ENCODE results near the gene ZNF350. TPM values are rescaled to one million over a fixed set of nuclear protein-coding genes. Genes with fewer than 3 reads are reported as not detected.

Gene ZNF350
- total RNA-seq, 6 experiments from 2014 or later: 2.5 to 5.8 (median 3.4) TPM

GRCh38 chr19:51931921-51932320 is 54.7 kb downstream of the ZNF350 start:
- ATAC-seq (no peak), DNase-seq (no peak)
- no peak overlapping the region for H3K27ac ChIP-seq
- H3K9me3 ChIP-seq: peaks cover 0 to 20% (median 4%) of the 10 kb centered on the region in 4 donors
- TF ChIP-seq CTCF (IDR thresholded peaks at IDR 0.05) (no peak), POLR2A (IDR thresholded peaks at IDR 0.05) (no peak)
- H3K4me3 ChIP-seq: no peak overlapping the region
- H3K36me3 ChIP-seq: peaks cover 0 to 29% (median 6%) of the 10 kb centered on the region in 4 donors
- intact Hi-C loops (cut with DNase I): no loop called here
- H3K27me3 ChIP-seq: no peaks in the 10 kb centered on the region
- H3K4me1 ChIP-seq: peaks cover 0 to 7% (median 0%) of the 10 kb centered on the region in 4 donors
- WGBS (ENCODE audit: insufficient coverage, low coverage, low lambda C conversion rate, missing lambda C conversion rate): 90% methylated on average over 5 of the region's 8 CpGs

GRCh38 chr19:51927859-51928258 is 58.8 kb downstream of the ZNF350 start:
- intact Hi-C loops (cut with DNase I): no loop called here
- Histone ChIP-seq H3K4me3 (peak overlapping the region; percentile 87 to 92 (median 88)), H3K4me1 (peaks cover 0 to 7% (median 0%) of the 10 kb centered on the region in 4 donors), H3K27me3 (no peaks in the 10 kb centered on the region), H3K27ac (peak overlapping the region in 1 of 3 donors; percentile 84), H3K36me3 (peaks cover 0 to 13% (median 2%) of the 10 kb centered on the region in 4 donors), H3K9me3 (peaks cover 0 to 12% (median 0%) of the 10 kb centered on the region in 4 donors)
- no peak for DNase-seq
- 33% methylated on average over 13 of the region's 13 CpGs for WGBS (ENCODE audit: insufficient coverage, low coverage, low lambda C conversion rate, missing lambda C conversion rate)
- TF ChIP-seq CTCF (IDR thresholded peaks at IDR 0.05): no peak
- TF ChIP-seq POLR2A (IDR thresholded peaks at IDR 0.05): no peak
- no peak for ATAC-seq

- TF ChIP-seq POLR2A (IDR thresholded peaks at IDR 0.05) (no peak), CTCF (IDR thresholded peaks at IDR 0.05) (peak; percentile 5 to 26 (median 20))
- H3K4me1 ChIP-seq: peaks cover 0 to 7% (median 0%) of the 10 kb centered on the region in 4 donors
Observed at GRCh38 chr19:51926784-51927741, 59.6 kb downstream of the ZNF350 start, which contains the start of gene ZNF613. Gene ZNF613, plus strand, starts transcription at chr19:51927472. Its CDS starts 8,749 bp downstream, at chr19:51936221.

GRCh38 chr19:51926426-51926783 is 60.2 kb downstream of the ZNF350 start:
- H3K36me3 ChIP-seq: peaks cover 0 to 13% (median 0%) of the 10 kb centered on the region in 4 donors
- peak overlapping the region; percentile 87 to 92 (median 88) for H3K4me3 ChIP-seq
- no peaks in the 10 kb centered on the region for H3K27me3 ChIP-seq
- intact Hi-C loops (cut with DNase I): no loop called here
- no peak for ATAC-seq
- peak overlapping the region in 1 of 3 donors; percentile 84 for H3K27ac ChIP-seq
- DNase-seq: no peak
- H3K9me3 ChIP-seq: peaks cover 0 to 15% (median under 1%) of the 10 kb centered on the region in 4 donors
- H3K4me1 ChIP-seq: peaks cover 0 to 7% (median 0%) of the 10 kb centered on the region in 4 donors
- TF ChIP-seq CTCF (IDR thresholded peaks at IDR 0.05) (no peak), POLR2A (IDR thresholded peaks at IDR 0.05) (no peak)
- 29% methylated on average over 11 of the region's 11 CpGs for WGBS (ENCODE audit: insufficient coverage, low coverage, low lambda C conversion rate, missing lambda C conversion rate)

More at GRCh38 chr19:51926784-51927741, 59.6 kb downstream of the ZNF350 start, which contains the start of gene ZNF613:
- intact Hi-C loops (cut with DNase I): no loop called here
- Histone ChIP-seq H3K4me3 (peak within 1 kb of the TSS; percentile 87 to 92 (median 88)), H3K9me3 (peaks cover 0 to 10% (median 0%) of the 10 kb centered on the region in 4 donors), H3K27ac (peak within 1 kb of the TSS; percentile 64 to 84 (median 73)), H3K27me3 (no peaks in the 10 kb centered on the region), H3K36me3 (peaks cover 0 to 13% (median 2%) of the 10 kb centered on the region in 4 donors)
- ATAC-seq (peak; percentile 97 to 99 (median 98)), DNase-seq (peak; percentile 88 to 94 (median 93))
- WGBS (ENCODE audit: insufficient coverage, low coverage, low lambda C conversion rate, missing lambda C conversion rate): under 1% methylated on average over 40 of the region's 52 CpGs
